Ascending aorta (tissue), 2 donors: ENCODE data around the gene ZBTB21. TPM values are rescaled to one million over a fixed set of nuclear protein-coding genes. Genes with fewer than 3 reads are reported as not detected.
A peak's percentile ranks its signal among the peaks of the same experiment; 100 is the strongest.
"Not testable (repeated sequence)": the region's sequence is repeated elsewhere in the genome, so short reads cannot be mapped to it uniquely, and the experiment has no call there.

Source experiments
- DNase-seq, 2 donors: peaks; one replicate each; pipeline ENCODE4 v3.0.0-alpha.2; 2019; ENCODE audit warnings: low spot score in 2 of 2
- H3K27ac ChIP-seq, 2 donors: fragments of 200-600 bp; sonication (generic); one replicate each; pipeline ENCODE4 v1.5.1; 2016 to 2017; ENCODE audit warnings: mild to moderate bottlenecking in 1 of 2
- H3K27me3 ChIP-seq: fragments of 200-600 bp; sonication (generic); one replicate; pipeline ENCODE4 v1.5.1; 2017
- H3K36me3 ChIP-seq, 2 donors: fragments of 200-600 bp; sonication (generic); one replicate each; pipeline ENCODE4 v1.5.1; 2016
- H3K4me1 ChIP-seq, 2 donors: fragments of 200-600 bp; sonication (generic); one replicate each; pipeline ENCODE4 v1.5.1; 2016 to 2017; ENCODE audit warnings: mild to moderate bottlenecking in 1 of 2
- H3K4me3 ChIP-seq, 2 donors: fragments of 200-600 bp; sonication (generic); one replicate each; pipeline ENCODE4 v1.5.1; 2016 to 2017; ENCODE audit warnings: mild to moderate bottlenecking in 1 of 2
- H3K9me3 ChIP-seq, 2 donors: fragments of 200-600 bp; sonication (generic); one replicate each; pipeline ENCODE4 v1.5.1; 2016
- intact Hi-C: fragments of 100-400 bp; cut with DNase I; formaldehyde crosslinking; loops from one replicate; pipeline ENCODE4 v1.15.1; 2023
- total RNA-seq: library from RNA; depleted of rRNA; stranded (reverse); fragments of >200 nt; gene quantifications from one replicate; pipeline ENCODE4 v1.1.0, GENCODE V29; 2016
- TF ChIP-seq, protein P1 (sequence below), 3 experiments: fragments of 200-600 bp in 2 of 3; fragments of 450-650 bp in 1 of 3; sonication (generic) in 2 of 3; IDR thresholded peaks; one replicate each; pipeline ENCODE4 v1.5.1; 2016 to 2019; ENCODE audit warnings: antibody characterized with exemption in 3 of 3, mild to moderate bottlenecking in 1 of 3, moderate library complexity in 1 of 3

ZBTB21 gene
- total RNA-seq, 1 donor from 2014 or later, result 11.1 TPM

DNA sequence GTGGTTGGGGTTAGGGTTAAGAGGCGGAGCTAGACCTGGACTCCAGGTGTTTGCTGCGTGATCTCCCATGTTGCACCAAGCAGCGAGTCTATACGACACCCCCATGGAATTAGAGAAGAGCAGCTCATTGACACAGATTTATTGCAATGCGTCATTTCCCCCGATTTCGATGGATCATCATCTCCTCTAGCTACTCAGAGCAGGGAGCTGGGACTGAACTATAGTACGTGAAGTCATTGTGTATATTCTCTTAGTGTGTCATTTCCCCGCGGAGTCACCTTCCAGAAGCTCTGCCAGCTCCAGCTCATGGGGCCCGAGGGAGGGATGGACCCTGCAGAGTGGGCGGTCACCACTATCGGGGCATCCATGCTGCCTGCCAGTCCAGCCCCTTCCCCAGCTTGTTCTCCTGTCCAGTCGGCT, 48.9 kb downstream of the ZBTB21 start:
- Histone ChIP-seq H3K27ac (no peak overlapping the region), H3K36me3 (no peaks in the 10 kb centered on the region), H3K4me1 (peaks cover 3 to 23% of the 10 kb centered on the region in 2 donors), H3K9me3 (no peaks in the 10 kb centered on the region), H3K27me3 (no peaks in the 10 kb centered on the region), H3K4me3 (no peak overlapping the region)
- no peak for DNase-seq
- intact Hi-C loops, result no loop called here
- TF ChIP-seq, protein P1, sequence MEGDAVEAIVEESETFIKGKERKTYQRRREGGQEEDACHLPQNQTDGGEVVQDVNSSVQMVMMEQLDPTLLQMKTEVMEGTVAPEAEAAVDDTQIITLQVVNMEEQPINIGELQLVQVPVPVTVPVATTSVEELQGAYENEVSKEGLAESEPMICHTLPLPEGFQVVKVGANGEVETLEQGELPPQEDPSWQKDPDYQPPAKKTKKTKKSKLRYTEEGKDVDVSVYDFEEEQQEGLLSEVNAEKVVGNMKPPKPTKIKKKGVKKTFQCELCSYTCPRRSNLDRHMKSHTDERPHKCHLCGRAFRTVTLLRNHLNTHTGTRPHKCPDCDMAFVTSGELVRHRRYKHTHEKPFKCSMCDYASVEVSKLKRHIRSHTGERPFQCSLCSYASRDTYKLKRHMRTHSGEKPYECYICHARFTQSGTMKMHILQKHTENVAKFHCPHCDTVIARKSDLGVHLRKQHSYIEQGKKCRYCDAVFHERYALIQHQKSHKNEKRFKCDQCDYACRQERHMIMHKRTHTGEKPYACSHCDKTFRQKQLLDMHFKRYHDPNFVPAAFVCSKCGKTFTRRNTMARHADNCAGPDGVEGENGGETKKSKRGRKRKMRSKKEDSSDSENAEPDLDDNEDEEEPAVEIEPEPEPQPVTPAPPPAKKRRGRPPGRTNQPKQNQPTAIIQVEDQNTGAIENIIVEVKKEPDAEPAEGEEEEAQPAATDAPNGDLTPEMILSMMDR (IDR thresholded peaks at IDR 0.05), result no peak

DNA sequence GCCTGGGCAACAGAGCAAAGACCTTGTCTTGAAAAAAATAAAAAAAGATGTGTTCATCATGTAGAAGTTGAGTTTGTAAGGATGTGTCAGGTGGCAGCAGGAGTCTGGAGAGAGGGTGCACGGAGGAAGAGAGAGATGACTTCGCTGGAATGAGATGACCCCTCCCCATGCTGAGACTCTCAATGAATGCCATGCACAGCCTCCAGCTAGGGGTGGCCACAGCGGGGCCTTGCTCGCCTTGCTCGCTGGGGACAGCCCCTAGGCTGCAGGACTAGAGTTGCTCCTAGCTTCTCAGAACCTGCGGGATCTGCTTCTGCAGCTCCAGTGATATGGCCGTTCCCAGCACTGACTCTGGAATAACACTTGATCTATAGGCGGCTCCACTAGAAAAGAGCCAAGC, 49.8 kb downstream of the ZBTB21 start:
- H3K4me3 ChIP-seq, result no peak overlapping the region
- H3K27ac ChIP-seq, result no peak overlapping the region
- DNase-seq, result no peak

DNA sequence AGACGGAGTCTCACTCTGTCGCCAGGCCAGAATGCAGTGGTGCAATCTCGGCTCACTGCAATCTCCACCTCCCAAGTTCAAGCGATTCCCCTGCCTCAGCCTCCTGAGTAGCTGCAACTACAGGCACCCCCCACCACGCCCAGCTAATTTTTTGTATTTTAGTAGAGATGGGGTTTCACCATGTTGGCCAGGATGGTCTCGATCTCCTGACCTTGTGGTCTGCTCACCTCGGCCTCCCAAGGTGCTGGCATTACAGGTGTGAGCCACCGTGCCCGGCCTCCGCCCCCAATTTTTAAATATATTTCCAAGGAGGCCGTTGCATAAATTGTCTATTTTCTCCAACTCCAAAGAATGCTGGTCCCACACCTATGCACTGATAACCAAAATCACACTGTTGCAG, 50.5 kb downstream of the ZBTB21 start:
- H3K27ac ChIP-seq, result peak overlapping the region; percentile 90
- intact Hi-C loops, result loop anchor here (1.0 to 10.0 kb wide), 7 partner anchors 35 to 1905 kb away; partner anchors contain the start of genes PRDM15, RIPK4 and ZBTB21

More for the DNA sequence above, 49.8 kb downstream of the ZBTB21 start:
- H3K27me3 ChIP-seq, result no peaks in the 10 kb centered on the region
- TF ChIP-seq, protein P1 (IDR thresholded peaks at IDR 0.05), result no peak
- H3K4me1 ChIP-seq, result peaks cover 3 to 23% of the 10 kb centered on the region in 2 donors
- intact Hi-C loops, result no loop called here
- H3K36me3 ChIP-seq, result no peaks in the 10 kb centered on the region
- no peaks in the 10 kb centered on the region for H3K9me3 ChIP-seq

DNA sequence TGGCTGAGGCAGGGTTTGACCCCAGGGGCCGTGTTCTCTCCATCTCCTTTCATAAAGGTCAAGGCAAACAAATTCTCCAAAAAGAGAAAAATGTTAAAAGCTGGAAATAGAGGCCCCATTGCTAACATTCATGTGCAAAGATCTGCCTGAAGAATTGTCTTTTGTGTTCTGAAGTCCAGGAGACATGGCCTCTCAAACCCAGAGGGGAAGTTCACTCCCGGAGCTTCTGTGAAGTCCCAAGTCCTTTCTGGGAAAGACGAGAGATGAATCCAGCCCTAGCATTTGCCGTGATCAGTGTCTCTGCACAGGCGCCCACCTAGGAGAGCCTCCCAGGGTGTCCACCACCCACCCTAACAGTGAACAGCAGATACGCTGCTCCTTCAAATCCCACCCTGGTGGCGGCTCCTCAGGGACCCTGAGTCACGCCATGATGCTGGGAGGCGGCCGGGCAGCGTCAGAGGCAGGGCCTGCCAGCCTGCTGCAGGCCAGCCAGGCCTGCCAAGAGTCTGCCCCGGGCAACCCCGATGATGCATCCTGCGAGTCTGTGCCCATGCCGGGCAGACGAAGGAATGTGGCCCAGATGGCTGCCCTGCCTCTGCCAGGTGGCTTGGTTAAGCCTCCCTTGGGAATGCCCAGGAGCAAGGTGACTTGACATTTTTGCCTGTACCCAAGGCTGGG, 51.1 kb downstream of the ZBTB21 start:
- Histone ChIP-seq H3K9me3 (no peaks in the 10 kb centered on the region), H3K4me3 (no peak overlapping the region), H3K27me3 (no peaks in the 10 kb centered on the region), H3K36me3 (no peaks in the 10 kb centered on the region), H3K27ac (peak overlapping the region; percentile 90), H3K4me1 (peaks cover 3 to 23% of the 10 kb centered on the region in 2 donors)
- intact Hi-C loops, result loop anchor here (1.0 to 10.0 kb wide), 9 partner anchors 35 to 1904 kb away; partner anchors contain the start of genes PRDM15, RIPK4 and ZBTB21
- TF ChIP-seq, protein P1 (IDR thresholded peaks at IDR 0.05), result no peak
- peak; percentile 57 to 93 for DNase-seq

More for the DNA sequence above, 50.5 kb downstream of the ZBTB21 start:
- not testable (repeated sequence) for H3K4me3 ChIP-seq, H3K36me3 ChIP-seq, DNase-seq, H3K9me3 ChIP-seq, H3K27me3 ChIP-seq
- H3K4me1 ChIP-seq, result peaks cover 3 to 23% of the 10 kb centered on the region in 2 donors

DNA sequence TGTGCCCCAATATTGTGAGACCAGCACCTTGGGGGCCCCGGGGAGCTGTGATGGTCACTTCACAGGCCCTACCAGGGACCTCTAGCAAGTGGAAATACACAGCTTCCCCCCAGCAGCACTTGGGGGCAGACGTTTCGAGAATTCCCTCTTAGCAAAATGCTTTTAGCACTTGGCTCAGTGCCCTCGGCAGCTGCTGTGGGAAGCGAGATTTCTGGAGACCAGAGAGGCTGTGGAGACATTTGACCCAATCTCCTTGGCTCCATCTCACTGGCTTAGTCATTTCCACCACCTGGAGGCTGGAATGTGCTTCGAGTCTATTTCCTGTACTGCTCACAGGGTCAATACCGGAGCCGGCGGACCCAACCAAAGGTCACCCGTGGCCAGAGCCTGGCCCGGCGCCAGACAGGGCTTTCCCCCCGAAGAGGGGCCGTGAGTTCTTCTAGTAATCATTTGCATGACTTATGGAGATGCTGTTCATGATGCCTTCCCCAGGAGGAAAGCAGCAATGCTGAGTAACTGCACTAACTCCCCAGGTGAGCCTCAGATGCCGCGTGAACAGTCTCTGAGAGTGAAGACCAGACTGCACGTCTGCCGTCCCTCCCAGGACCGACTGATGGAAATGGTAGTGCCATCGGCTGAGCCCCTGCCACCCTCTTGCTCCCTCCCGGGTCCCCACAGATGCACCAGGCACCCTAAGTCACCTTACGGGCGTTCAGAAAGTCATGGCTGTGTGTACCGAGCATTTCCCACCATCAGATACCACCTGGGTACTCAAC, 52.0 kb downstream of the ZBTB21 start:
- Histone ChIP-seq H3K9me3 (no peaks in the 10 kb centered on the region), H3K27me3 (no peaks in the 10 kb centered on the region), H3K4me3 (no peak overlapping the region), H3K27ac (peak overlapping the region; percentile 90), H3K4me1 (peaks cover 7 to 23% of the 10 kb centered on the region in 2 donors), H3K36me3 (no peaks in the 10 kb centered on the region)
- TF ChIP-seq, protein P1 (IDR thresholded peaks at IDR 0.05), result peak; percentile 31 to 51 (median 47)
- intact Hi-C loops, result loop anchor here (1.0 to 10.0 kb wide), 7 partner anchors 79 to 1903 kb away; partner anchors contain the start of genes PRDM15 and RIPK4
- DNase-seq, result peak in 1 of 2 donors; percentile 91
